ENCODE results near the gene CFTR. TPM values are rescaled to one million over a fixed set of nuclear protein-coding genes. Genes with fewer than 3 reads are reported as not detected.

CFTR gene
- total RNA-seq, 1 donor from 2014 or later = 1.3 TPM

DNA sequence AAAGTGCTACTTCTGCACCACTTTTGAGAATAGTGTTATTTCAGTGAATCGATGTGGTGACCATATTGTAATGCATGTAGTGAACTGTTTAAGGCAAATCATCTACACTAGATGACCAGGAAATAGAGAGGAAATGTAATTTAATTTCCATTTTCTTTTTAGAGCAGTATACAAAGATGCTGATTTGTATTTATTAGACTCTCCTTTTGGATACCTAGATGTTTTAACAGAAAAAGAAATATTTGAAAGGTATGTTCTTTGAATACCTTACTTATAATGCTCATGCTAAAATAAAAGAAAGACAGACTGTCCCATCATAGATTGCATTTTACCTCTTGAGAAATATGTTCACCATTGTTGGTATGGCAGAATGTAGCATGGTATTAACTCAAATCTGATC lies 110.4 kb downstream of the CFTR start:
- no peak for DNase-seq

DNA sequence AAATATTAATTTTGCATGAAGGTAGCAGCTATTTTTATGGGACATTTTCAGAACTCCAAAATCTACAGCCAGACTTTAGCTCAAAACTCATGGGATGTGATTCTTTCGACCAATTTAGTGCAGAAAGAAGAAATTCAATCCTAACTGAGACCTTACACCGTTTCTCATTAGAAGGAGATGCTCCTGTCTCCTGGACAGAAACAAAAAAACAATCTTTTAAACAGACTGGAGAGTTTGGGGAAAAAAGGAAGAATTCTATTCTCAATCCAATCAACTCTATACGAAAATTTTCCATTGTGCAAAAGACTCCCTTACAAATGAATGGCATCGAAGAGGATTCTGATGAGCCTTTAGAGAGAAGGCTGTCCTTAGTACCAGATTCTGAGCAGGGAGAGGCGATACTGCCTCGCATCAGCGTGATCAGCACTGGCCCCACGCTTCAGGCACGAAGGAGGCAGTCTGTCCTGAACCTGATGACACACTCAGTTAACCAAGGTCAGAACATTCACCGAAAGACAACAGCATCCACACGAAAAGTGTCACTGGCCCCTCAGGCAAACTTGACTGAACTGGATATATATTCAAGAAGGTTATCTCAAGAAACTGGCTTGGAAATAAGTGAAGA lies 112.3 kb downstream of the CFTR start:
- DNase-seq = no peak

DNA sequence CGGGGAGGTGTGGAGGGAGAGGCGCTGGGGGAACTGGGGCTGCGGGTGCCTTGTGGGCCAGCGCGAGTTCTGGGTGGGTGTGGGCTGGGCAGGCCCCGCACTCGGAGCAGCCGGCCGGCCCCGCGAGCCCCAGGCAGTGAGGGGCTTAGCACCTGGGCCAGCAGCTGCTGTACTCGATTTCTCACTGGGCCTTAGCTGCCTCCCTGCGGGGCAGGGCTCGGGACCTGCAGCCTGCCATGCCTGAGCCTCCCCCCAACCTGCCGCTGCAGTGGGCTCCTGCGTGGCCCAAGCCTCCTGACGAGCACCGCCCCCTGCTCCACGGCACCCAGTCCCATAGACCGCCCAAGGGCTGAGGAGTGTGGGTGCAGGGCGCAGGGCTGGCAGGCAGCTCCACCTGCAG lies 116.3 kb downstream of the CFTR start:
- no peak for DNase-seq

DNA sequence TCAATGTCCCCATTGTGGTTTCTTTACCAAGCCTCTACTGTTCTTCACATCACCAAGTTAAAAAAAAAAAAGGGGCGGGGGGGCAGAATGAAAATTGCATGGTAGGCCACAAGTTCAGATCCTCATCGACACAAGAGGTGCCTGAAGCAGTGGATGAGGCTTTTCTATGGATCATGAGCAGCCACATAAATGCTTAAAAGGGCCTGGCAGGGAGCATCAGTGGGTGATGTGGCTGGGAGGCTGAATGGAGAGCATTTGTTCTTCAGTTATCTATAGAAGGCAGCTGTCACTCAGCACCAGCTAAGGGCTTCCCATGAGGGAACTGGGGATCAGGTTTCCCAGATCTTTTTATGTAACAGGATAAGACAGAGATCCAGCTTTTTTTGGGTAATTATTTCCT lies 117.9 kb downstream of the CFTR start:
- DNase-seq = peak; percentile 35

DNA sequence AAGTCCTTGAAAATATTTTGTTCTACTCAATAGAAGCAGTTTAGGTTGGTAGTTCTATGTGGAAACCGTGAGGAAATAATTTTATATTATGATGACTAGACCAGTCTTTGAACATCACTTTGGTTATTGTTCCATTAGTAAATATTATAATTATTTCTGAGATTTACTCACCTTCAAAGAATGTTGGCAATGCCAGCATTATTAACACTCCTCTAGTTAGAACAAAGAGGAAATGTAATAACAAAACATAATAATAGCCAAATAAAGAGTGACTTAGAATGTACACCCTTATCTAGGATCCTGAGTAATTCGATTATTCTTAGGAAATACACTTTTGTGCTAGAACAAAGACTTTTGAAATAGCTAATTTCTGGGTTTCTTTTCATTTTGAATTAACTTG lies 121.1 kb downstream of the CFTR start:
- DNase-seq = no peak

DNA sequence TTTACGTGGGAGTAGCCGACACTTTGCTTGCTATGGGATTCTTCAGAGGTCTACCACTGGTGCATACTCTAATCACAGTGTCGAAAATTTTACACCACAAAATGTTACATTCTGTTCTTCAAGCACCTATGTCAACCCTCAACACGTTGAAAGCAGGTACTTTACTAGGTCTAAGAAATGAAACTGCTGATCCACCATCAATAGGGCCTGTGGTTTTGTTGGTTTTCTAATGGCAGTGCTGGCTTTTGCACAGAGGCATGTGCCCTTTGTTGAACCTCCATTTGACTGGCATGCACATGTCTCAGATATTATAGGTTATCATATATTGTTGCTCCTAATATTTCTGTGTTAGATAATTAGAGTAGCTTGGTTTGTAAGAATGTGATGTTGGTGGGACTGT lies 123.8 kb downstream of the CFTR start:
- no peak for DNase-seq

DNA sequence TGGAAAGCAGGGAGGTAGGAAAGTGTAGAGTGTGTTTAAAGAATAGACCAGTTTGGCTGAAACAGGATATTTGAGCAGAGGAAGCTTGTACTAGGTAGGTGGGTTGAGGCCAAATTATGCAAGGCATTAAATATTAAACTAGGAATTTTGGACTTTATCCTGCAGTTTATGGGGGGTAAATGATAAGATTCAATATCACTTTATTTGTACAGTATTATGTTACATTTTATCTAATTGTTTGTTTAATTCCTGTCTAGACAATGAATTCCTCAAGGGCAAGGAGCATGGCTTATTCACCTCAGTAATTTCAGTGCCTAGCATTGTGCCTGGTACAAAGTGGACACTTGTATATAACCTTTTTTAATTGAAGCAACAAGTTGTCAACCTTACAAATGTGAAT lies 125.9 kb downstream of the CFTR start:
- no peak for DNase-seq

DNA sequence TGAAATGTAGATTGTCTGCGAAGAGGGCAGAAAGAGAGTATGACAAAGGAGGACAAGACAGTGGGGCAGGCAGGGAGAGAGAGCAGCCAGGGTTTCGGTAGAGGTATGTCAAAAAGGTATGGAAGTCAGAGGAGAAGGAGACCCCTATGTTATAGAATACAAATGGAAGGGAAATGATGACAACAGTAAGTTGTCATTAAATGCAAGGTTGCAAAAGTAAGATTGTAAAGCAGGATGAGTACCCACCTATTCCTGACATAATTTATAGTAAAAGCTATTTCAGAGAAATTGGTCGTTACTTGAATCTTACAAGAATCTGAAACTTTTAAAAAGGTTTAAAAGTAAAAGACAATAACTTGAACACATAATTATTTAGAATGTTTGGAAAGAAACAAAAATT lies 126.3 kb downstream of the CFTR start:
- DNase-seq = no peak

DNA sequence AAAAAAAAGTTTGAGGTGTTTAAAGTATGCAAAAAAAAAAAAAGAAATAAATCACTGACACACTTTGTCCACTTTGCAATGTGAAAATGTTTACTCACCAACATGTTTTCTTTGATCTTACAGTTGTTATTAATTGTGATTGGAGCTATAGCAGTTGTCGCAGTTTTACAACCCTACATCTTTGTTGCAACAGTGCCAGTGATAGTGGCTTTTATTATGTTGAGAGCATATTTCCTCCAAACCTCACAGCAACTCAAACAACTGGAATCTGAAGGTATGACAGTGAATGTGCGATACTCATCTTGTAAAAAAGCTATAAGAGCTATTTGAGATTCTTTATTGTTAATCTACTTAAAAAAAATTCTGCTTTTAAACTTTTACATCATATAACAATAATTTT lies 130.6 kb downstream of the CFTR start:
- no peak for DNase-seq

DNA sequence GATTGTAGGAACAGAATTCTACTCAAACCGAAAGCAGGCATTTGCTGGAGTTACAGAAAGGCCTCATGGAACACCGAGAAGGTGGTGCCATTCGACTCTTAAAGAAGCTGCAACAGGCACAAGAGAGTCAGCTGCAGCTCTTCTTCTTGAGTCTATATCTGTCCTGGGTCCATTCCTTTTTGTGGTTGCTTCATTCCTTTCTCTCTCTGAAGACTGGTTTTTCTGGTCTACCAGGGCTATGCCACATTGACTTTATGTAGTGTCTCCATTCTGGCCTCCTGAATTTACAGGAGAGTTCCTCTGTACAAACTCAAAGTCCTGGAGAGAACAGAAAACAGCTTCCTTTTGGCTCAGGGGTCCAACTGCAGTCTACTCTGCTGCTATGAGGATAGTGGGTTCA lies 132.8 kb downstream of the CFTR start:
- no peak for DNase-seq

DNA sequence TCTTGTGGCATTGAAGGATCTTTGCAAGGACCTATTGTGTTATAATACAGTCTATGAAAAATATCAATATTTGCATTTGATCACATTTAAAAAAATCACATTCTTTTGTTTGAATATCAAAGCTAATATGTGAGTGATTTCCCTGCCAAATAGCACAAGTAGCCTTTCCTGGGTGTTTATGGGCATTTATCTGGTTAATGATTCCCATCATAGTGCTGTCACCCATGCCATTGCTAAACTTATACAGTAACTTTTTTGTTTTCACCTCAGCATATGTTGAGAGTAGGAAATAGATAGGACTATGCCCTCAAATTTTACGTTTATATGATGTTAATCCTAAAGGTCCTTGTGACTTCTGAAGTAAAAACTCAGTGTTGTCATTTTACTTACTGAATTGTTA lies 136.9 kb downstream of the CFTR start:
- no peak for DNase-seq

DNA sequence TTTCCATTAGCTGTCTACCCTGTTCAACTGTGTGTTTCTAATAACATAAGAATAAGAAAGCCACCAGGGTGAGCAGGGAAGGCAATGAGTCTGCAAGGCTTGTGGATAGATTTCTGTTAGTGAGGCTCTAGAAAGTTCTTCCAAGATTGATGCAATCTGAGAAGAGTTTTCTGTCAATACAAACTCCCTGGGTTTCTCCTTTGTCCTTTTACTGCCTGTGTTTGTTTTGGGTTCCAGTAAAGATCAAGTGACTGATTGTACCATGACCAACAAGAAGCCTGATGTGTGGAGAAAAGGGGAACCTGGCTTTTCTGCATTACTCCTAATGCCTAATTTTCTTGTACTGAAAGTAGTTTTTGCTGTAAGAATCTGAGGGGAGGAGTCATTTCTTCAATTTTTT lies 139.9 kb downstream of the CFTR start:
- DNase-seq = no peak

DNA sequence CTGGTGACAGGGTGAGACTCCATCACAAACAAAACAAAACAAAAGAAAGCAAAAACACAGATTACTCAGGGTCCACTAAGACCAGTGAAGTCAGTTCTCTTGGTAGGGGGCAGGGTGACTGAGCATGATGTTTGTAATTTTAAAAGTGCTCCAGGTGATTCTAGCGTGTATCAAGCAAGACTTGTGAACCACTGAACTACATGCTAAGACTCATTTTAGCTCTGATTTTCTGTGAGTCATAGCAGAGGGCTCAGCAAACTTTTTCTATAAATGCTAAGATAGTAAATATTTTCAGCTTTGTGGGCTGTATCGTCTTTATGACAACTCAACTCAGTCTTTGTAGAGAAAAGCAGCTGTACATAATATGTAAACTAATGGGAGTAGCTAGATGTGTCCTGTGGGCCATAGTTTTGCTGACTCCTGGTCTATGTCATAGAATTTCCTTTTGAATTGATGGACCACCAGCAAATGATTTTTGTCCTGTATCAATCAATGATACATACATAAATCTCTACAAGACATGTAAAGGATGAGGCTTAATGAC lies 141.3 kb downstream of the CFTR start:
- DNase-seq = no peak

DNA sequence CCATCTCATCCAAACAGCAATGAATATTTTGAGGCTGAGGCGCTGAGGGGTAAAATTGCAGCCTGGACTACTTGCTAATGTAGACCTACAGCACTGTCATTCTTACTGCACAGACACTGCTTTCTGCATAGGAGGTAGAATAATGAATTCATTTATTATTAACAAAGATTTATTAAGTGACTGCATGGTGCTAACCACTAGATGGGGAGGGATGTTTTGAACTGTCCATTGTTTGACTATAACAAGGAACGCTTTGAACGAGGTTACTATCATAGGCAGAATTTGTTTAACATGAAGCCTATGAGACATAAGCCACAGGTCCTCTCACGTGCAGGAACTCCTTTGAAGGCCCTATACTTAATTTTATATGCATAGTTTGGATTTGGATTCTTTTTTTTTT lies 143.8 kb downstream of the CFTR start:
- no peak for DNase-seq

DNA sequence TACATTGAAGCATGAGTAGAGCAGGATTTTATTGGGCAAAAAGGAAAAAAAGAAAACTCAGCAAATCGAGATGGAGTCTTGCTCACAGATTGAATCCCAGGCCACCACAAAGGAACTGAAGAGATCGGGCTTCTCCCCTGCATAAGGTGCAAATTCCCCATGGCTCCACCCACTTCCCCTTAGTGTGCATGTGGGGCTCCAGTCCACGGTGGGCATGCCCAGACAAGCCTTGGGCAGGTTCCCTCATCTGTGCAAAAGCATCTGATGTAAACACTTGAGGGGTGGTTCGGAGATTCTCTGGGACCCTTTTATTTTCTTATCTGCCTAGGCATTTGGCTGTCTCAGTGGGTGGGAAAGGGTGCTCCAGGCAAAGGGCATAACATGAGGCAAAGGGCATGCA lies 150.7 kb downstream of the CFTR start:
- DNase-seq = no peak

DNA sequence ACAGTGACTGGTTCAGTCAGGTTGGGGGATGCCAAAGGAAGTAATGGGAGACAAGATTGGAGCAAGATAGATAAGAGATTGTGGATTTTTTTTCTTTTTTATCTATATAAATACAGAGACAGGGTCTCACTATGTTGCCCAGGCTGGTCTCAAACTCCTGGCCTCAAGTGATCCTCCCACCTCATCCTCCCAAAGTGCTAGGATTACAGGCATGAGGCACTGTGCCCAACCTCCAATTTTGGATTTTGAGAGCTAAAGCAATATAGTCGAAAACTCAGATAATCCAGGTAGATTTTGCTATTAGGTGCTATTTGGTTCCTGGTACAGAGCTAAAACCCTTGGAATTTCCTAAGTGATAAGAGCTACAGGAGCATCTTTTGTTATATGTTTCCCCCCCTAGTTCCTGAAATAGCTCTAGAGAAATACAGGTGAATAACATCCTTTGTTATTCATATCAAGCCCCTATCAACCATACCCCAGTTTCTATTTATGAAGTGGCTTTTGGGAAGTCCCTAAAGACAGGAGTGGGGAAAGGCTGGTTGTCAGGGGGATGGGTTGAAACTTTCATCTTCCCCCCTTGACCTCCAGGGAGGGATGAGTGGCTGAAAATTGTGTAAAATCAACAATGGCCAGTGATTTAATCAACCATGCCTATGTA lies 151.2 kb downstream of the CFTR start:
- DNase-seq = no peak

DNA sequence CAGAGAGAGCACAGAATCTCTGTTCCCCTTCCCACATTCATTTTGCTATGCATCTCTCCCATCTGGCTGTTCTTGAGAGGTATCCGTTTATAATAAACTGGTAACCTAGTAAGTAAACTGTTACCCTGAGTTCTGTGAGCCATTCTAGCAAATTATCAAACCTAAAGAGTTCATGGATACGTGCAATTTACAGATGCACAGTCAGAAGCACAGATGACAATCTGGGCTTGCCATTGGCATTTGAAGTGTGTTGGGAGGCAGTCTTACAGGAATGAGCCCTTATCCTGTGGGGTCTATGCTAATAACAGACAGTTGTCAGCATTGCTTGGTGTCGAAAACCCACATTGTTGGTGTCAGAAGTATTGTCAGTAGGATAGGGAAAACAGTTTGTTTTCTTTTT lies 151.8 kb downstream of the CFTR start:
- no peak for DNase-seq

DNA sequence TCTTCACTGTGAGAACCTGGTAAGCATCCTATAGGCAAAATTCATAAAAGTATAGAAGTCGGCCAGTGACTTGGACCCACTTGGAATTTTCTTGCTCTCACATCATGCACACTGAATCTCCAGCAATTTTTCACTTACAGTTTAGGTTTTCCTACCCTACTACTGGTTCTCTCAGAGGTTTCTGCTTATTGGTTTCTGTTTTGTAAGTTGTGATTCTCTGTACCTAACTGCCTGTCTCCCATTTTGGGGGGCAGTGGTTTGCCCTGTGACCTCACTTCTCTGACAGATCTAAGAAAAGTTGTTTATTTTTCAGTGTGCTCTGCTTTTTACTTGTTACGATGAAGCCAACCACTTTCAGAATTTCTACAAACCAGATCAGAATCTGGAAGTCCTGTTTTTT lies 158.1 kb downstream of the CFTR start:
- no peak for DNase-seq

DNA sequence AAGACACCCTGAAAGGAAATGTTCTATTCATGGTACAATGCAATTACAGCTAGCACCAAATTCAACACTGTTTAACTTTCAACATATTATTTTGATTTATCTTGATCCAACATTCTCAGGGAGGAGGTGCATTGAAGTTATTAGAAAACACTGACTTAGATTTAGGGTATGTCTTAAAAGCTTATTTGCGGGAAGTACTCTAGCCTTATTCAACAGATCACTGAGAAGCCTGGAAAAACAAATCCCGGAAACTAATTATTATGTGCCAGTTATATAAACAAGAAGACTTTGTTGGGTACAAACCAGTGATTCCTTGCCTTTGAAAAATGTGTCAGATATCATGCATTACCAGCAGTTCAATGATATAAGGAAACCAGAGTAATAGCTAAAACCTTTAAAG lies 160.1 kb downstream of the CFTR start:
- no peak for DNase-seq

DNA sequence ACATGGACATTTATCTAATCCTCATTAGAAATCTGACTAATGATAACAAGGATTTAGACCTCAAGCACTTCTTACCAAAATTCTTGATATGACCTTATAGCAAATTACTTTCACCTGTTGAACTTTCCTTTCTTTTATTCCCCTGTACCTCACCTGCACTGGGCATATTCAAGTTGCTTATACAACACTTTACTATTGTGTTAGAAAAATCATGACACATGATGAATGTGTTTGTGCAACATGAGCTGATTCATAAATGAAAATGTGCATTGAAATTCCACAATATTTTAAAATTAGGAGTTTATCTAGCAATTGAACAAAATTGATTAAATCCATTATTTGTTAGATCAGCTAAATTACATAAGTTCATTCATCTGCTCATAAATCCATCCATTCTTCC lies 160.6 kb downstream of the CFTR start:
- no peak for DNase-seq

DNA sequence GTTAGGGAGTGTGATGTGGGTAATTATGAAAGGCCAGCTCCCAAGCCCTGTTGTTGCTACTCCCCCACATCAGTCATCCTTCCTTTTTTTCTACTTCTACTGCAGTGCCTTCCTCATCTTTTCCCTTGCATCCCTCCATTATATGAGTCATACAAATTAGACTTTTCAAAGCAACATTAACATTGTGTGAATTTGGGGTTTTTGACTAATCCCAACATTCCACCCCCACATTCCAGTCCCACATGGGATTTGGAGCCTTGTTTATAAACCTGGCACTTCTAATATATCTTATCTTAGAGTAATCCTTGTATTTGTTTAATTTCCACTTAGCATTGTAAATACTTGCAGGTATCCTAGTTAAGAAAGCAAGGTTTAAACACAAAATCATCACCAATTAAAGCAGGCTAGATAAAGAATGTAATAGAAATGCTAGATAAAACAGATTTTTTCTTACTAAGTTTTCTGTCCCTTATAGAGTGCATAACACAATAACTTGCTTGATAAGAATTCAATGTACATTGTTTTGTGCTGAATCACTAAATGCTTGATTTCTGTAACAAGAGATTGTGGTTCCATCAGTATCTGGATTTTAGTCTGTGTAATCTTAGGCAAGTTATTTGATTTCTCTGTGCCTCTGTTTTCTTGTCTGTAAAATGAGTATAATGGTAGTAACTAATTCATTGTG lies 165.8 kb downstream of the CFTR start:
- no peak for DNase-seq

DNA sequence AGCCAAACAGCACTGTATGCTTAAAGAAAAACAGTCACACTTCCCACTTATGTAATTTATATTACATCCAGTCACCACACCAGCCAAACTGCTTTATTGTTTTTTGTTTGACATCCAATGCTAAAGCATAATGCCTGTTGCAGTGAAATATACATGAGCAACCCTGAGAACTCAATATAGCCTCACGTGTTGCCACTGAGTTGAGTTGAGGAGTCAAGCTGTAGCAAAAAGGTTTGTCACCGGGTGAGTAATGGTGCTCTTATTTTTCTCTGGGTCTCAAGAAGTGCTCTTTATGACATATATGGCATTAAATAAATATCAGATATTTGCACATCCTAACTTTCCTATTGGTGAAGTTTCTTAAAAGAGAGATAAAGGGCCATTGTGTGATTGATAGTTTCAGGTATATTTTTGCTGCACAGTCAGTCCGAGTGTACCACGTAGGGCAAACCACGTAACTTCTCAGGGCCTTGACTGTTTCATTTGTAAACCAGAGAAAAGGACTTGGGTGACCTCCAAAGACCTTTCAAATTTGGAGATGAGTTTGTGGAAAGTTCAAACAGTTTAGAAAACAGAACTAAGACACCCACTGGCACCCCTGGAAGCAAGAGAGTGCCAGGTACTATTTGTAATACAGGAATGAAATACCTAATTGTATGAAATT lies 168.5 kb downstream of the CFTR start:
- no peak for DNase-seq

Measured in tongue (tissue), 2 donors.